IMR-90 (cell line): ENCODE measurements around the gene NR2C2. TPM values are rescaled to one million over a fixed set of nuclear protein-coding genes. Genes with fewer than 3 reads are reported as not detected.

Experiments
- ATAC-seq: fragments of 200-7000 bp; cut with Tn5 transposase; 2 replicates; pipeline ENCODE4 v1.9.1; 2020; ENCODE audit warnings: low read depth, mild to moderate bottlenecking, moderate library complexity
- BruUV-seq: library from RNA; stranded (reverse); fragments of 400-500 nt; replicated peaks from 2 replicates; lab custom pipeline; 2021; lab: Mats Ljungman, UMichigan
- CTCF ChIA-PET: fragments of 300-600 bp; formaldehyde crosslinking; extraction: SDS; loops from one replicate; lab custom pipeline; 2021; ENCODE audit warnings: antibody characterized with exemption; lab: Yijun Ruan, JAX
- POLR2A ChIA-PET: fragments of 300-600 bp; sonication (Branson Sonifier 250); formaldehyde crosslinking; loops from one replicate; lab custom pipeline; 2022; ENCODE audit warnings: antibody characterized with exemption; ENCODE audit not compliant: unreplicated experiment; lab: Charles Lee
- DNase-seq: peaks from one replicate; pipeline ENCODE4 v3.0.0; 2013
- H2AFZ ChIP-seq: replicated peaks from 2 replicates; pipeline ENCODE3; 2013; ENCODE audit warnings: low read length, mild to moderate bottlenecking; ENCODE audit not compliant: poor library complexity
- H2AK5ac ChIP-seq: 2 replicates; pipeline ENCODE4 v1.6.1; 2013; ENCODE audit warnings: low read depth, low read length, inconsistent platforms
- H2AK9ac ChIP-seq: replicated peaks from 2 replicates; pipeline ENCODE3; 2013; ENCODE audit warnings: mild to moderate bottlenecking, low read depth, low read length, moderate library complexity; ENCODE audit not compliant: poor library complexity
- H2BK120ac ChIP-seq: 2 replicates; pipeline ENCODE4 v1.6.1; 2013; ENCODE audit warnings: low read depth, low read length, inconsistent platforms
- H2BK15ac ChIP-seq: 3 replicates; pipeline ENCODE4 v1.6.1; 2013; ENCODE audit warnings: low read depth, low read length, inconsistent platforms
- H2BK20ac ChIP-seq: 2 replicates; pipeline ENCODE4 v1.6.1; 2013; ENCODE audit warnings: low read depth, mild to moderate bottlenecking, inconsistent platforms, low read length, moderate library complexity
- H2BK5ac ChIP-seq: 2 replicates; pipeline ENCODE4 v1.6.1; 2013; ENCODE audit warnings: mild to moderate bottlenecking, low read depth, low read length, inconsistent platforms; ENCODE audit not compliant: poor library complexity, severe bottlenecking
- H3K14ac ChIP-seq: replicated peaks from 2 replicates; pipeline ENCODE4 v1.6.1; 2013; ENCODE audit warnings: low read depth, low read length, inconsistent platforms
- H3K18ac ChIP-seq: 2 replicates; pipeline ENCODE4 v1.6.1; 2013; ENCODE audit warnings: low read depth, low read length, control low read depth
- H3K23ac ChIP-seq: 2 replicates; pipeline ENCODE4 v1.6.1; 2013; ENCODE audit warnings: low read depth, low read length, inconsistent platforms
- H3K27ac ChIP-seq: 2 replicates; pipeline ENCODE4 v1.5.1; 2013; ENCODE audit warnings: mild to moderate bottlenecking, control low read depth, low read length; ENCODE audit not compliant: insufficient read depth
- H3K27me3 ChIP-seq: 2 replicates; pipeline ENCODE4 v1.6.1; 2013; ENCODE audit warnings: low read length; ENCODE audit not compliant: control insufficient read depth, insufficient read depth
- H3K36me3 ChIP-seq: 2 replicates; pipeline ENCODE4 v1.6.1; 2013; ENCODE audit warnings: low read length, mixed read lengths; ENCODE audit not compliant: control insufficient read depth, insufficient read depth
- H3K4ac ChIP-seq: 2 replicates; pipeline ENCODE4 v1.6.1; 2013; ENCODE audit warnings: low read depth, low read length, inconsistent platforms
- H3K4me1 ChIP-seq: 2 replicates; pipeline ENCODE4 v1.6.1; 2013; ENCODE audit warnings: low read length, mixed read lengths; ENCODE audit not compliant: control insufficient read depth, insufficient read depth
- H3K4me2 ChIP-seq: 2 replicates; pipeline ENCODE4 v1.6.1; 2013; ENCODE audit warnings: low read depth, mild to moderate bottlenecking, control low read depth, low read length, moderate library complexity
- H3K4me3 ChIP-seq: 2 replicates; pipeline ENCODE4 v1.5.1; 2013; ENCODE audit warnings: low read depth, mild to moderate bottlenecking, control low read depth, low read length, moderate library complexity; ENCODE audit not compliant: insufficient read depth
- H3K56ac ChIP-seq: 2 replicates; pipeline ENCODE4 v1.6.1; 2013; ENCODE audit warnings: low read length, inconsistent platforms; ENCODE audit not compliant: insufficient read depth; ENCODE audit errors: extremely low read depth
- H3K79me1 ChIP-seq, 2 experiments: 2 replicates each; pipeline ENCODE4 v1.6.1; 2013; ENCODE audit warnings: low read length in 2 of 2, inconsistent platforms in 1 of 2, low read depth in 1 of 2
- H3K9ac ChIP-seq: 2 replicates; pipeline ENCODE4 v1.6.1; 2013; ENCODE audit warnings: low read depth, low read length, control low read depth
- H3K9me1 ChIP-seq: 2 replicates; pipeline ENCODE4 v1.6.1; 2013; ENCODE audit warnings: low read length, inconsistent platforms; ENCODE audit not compliant: insufficient read depth
- H3K9me3 ChIP-seq: 2 replicates; pipeline ENCODE4 v1.6.1; 2013; ENCODE audit warnings: low read length; ENCODE audit not compliant: control insufficient read depth, insufficient read depth
- H4K20me1 ChIP-seq: 2 replicates; pipeline ENCODE4 v1.6.1; 2013; ENCODE audit warnings: low read length, inconsistent platforms; ENCODE audit not compliant: insufficient read depth
- H4K5ac ChIP-seq: 2 replicates; pipeline ENCODE4 v1.6.1; 2013; ENCODE audit warnings: mild to moderate bottlenecking, low read depth, low read length, control low read depth
- H4K8ac ChIP-seq, 2 experiments: 2 replicates each; pipeline ENCODE4 v1.6.1; 2013; ENCODE audit warnings: low read depth in 2 of 2, low read length in 2 of 2, control low read depth in 1 of 2, inconsistent platforms in 1 of 2
- H4K91ac ChIP-seq: 2 replicates; pipeline ENCODE4 v1.6.1; 2013; ENCODE audit warnings: low read depth, low read length, inconsistent platforms; ENCODE audit not compliant: insufficient read depth
- BHLHE40 ChIP-seq: fragments of 150-350 bp; IDR thresholded peaks from 2 replicates; pipeline ENCODE4 v1.6.1; 2016; ENCODE audit warnings: mild to moderate bottlenecking, low read depth, low read length
- CEBPB ChIP-seq: IDR thresholded peaks from 2 replicates; pipeline ENCODE4 v1.6.1; 2012; ENCODE audit warnings: low read depth, low read length, improper control_type of control experiment
- CHD1 ChIP-seq: IDR thresholded peaks from 2 replicates; pipeline ENCODE4 v1.6.1; 2012; ENCODE audit warnings: low read depth, low read length, improper control_type of control experiment
- FOS ChIP-seq: fragments of 150-350 bp; IDR thresholded peaks from 2 replicates; pipeline ENCODE4 v1.6.1; 2016; ENCODE audit warnings: low read depth, low read length
- MAFK ChIP-seq: IDR thresholded peaks from 2 replicates; pipeline ENCODE4 v1.6.1; 2012; ENCODE audit warnings: low read depth, low read length, improper control_type of control experiment
- MAZ ChIP-seq: IDR thresholded peaks from 2 replicates; pipeline ENCODE4 v1.6.1; 2012; ENCODE audit warnings: low read depth, mild to moderate bottlenecking, low read length, improper control_type of control experiment, moderate library complexity, borderline replicate concordance
- MXI1 ChIP-seq: IDR thresholded peaks from 2 replicates; pipeline ENCODE4 v1.6.1; 2012; ENCODE audit warnings: low read depth, mild to moderate bottlenecking, low read length, moderate library complexity, borderline replicate concordance
- POLR2A ChIP-seq: IDR thresholded peaks from 2 replicates; pipeline ENCODE4 v1.6.1; 2012; ENCODE audit warnings: mild to moderate bottlenecking, low read depth, low read length
- RAD21 ChIP-seq: IDR thresholded peaks from 2 replicates; pipeline ENCODE4 v1.6.1; 2012; ENCODE audit warnings: low read length, improper control_type of control experiment
- RCOR1 ChIP-seq: IDR thresholded peaks from 2 replicates; pipeline ENCODE4 v1.6.1; 2012; ENCODE audit warnings: mild to moderate bottlenecking, low read length, improper control_type of control experiment; ENCODE audit not compliant: insufficient replicate concordance
- RFX5 ChIP-seq: IDR thresholded peaks from 2 replicates; pipeline ENCODE4 v1.8.0; 2012; ENCODE audit warnings: low read depth, mild to moderate bottlenecking, low read length, moderate library complexity
- SMC3 ChIP-seq: fragments of 150-350 bp; IDR thresholded peaks from 2 replicates; pipeline ENCODE4 v1.6.1; 2016; ENCODE audit warnings: low read depth, mild to moderate bottlenecking, antibody characterized with exemption, low read length, moderate library complexity
- WGBS, 2 experiments: methylation state at CpG; one replicate each; pipeline versions ENCODE4 v1.1.5 to v1.1.7; 2013; ENCODE audit warnings: missing lambda C conversion rate in 2 of 2; ENCODE audit not compliant: insufficient read length in 1 of 2; ENCODE audit errors: extremely low coverage in 2 of 2; 5-methylcytosine and 5-hydroxymethylcytosine counted together
- dilution Hi-C: fragments of 300-500 bp; cut with HindIII; formaldehyde crosslinking; loops from one replicate; pipeline ENCODE4 v1.14.3; 2018; ENCODE audit warnings: low sequenced_read_pairs; ENCODE audit not compliant: unreplicated experiment
- in situ Hi-C: fragments of 300-500 bp; cut with MboI; formaldehyde crosslinking; loops from 3 replicates; pipeline ENCODE4 v1.14.3; 2019; ENCODE audit warnings: low sequenced_read_pairs, inconsistent platforms, mixed read lengths
- intact Hi-C: fragments of 100-400 bp; cut with micrococcal nuclease; formaldehyde crosslinking; loops from 2 replicates; pipeline ENCODE4 v1.10.0; 2022
- polyA plus RNA-seq, 3 experiments: library from polyadenylated mRNA; depleted of rRNA; stranded (reverse); fragments of >200 nt; gene quantifications; 2 replicates each; pipeline ENCODE4 v1.2.3, GENCODE V29; 2012; ENCODE audit warnings: low replicate concordance in 1 of 3
- total RNA-seq: library from RNA; depleted of rRNA; stranded (reverse); fragments of >200 nt; gene quantifications from 2 replicates; pipeline ENCODE4 v1.2.3, GENCODE V29; 2012
- TF ChIP-seq, protein P1 (sequence below): fragments of 150-350 bp; IDR thresholded peaks from 2 replicates; pipeline ENCODE4 v1.6.1; 2017; ENCODE audit warnings: mild to moderate bottlenecking, antibody characterized with exemption, low read length, low read depth
- TF ChIP-seq, protein P2 (sequence below): fragments of 150-350 bp; IDR thresholded peaks from 2 replicates; pipeline ENCODE4 v1.6.1; 2016; ENCODE audit warnings: low read depth, mild to moderate bottlenecking, low read length, moderate library complexity, borderline replicate concordance

NR2C2 gene
- total and polyA plus RNA-seq, 2 of the 4 experiments (the other 2 are of a cell fraction): 10.4 to 13.8 TPM

DNA sequence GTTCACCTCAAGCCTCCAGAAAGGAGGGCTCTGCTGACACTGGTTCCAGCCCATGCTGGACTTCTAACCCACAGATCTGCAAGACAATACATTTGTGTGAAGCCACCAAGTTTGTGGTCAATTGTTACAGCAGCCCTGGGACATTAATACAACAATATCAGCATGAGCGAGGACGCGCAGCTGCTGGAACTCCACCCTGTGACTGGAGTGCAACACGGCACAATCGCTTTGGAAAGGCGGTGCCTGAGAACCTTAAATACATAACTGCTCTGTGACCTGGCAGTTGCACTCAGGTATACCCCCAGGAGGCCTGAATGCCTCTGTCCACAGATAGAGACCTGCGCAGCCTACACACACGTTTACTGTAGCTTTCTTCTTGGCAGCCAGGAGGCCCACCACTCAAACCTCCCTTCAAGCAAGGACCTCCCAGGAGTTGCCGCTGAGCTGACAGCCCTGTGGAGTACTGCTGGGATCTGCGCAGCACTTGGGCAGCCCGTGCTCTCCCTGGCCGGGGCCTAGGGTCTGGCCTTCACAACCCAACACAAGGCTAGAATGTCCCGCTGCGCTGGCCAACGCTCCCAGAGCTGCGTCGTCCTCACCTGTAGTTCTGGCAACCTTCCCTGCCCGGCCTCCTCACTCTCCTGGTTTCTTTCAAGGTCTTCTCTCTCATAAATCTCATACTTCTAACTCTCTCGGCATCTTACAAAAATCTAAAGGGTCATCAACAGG, 109.5 kb downstream of the NR2C2 start:
- BruUV-seq: no TSS peak
- H3K9ac ChIP-seq: no peak overlapping the region
- H2BK15ac ChIP-seq: no peak overlapping the region
- intact Hi-C loops: no loop called here
- H2BK120ac ChIP-seq: no peak overlapping the region
- no peak overlapping the region for H2BK20ac ChIP-seq
- CTCF ChIA-PET: no interaction called here
- H3K4me1 ChIP-seq: peaks cover 3% of the 10 kb centered on the region; the same call in 1 of the 2 replicates
- no peak overlapping the region for H3K27ac ChIP-seq
- no peaks in the 10 kb centered on the region for H3K9me3 ChIP-seq
- H2AK5ac ChIP-seq: no peak overlapping the region
- dilution Hi-C loops: no loop called here
- WGBS, 2 experiments: 96% methylated on average over 9 of the region's 19 CpGs; no CpG with 5 or more reads in 1 of the 2 experiments
- H2BK5ac ChIP-seq: no peak overlapping the region
- POLR2A ChIA-PET: no interaction called here
- H3K4me3 ChIP-seq: no peak overlapping the region
- ATAC-seq: no peak
- no peak overlapping the region for H3K18ac ChIP-seq
- in situ Hi-C loops: no loop called here
- TF ChIP-seq MAZ: no peak
- TF ChIP-seq MAFK: no peak
- TF ChIP-seq RCOR1: no peak
- TF ChIP-seq, protein P1, sequence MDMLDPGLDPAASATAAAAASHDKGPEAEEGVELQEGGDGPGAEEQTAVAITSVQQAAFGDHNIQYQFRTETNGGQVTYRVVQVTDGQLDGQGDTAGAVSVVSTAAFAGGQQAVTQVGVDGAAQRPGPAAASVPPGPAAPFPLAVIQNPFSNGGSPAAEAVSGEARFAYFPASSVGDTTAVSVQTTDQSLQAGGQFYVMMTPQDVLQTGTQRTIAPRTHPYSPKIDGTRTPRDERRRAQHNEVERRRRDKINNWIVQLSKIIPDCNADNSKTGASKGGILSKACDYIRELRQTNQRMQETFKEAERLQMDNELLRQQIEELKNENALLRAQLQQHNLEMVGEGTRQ: no peak
- TF ChIP-seq BHLHE40: no peak
- no peak for TF ChIP-seq FOS
- TF ChIP-seq CEBPB: no peak
- TF ChIP-seq SMC3: no peak
- TF ChIP-seq CHD1: no peak
- TF ChIP-seq, protein P2, sequence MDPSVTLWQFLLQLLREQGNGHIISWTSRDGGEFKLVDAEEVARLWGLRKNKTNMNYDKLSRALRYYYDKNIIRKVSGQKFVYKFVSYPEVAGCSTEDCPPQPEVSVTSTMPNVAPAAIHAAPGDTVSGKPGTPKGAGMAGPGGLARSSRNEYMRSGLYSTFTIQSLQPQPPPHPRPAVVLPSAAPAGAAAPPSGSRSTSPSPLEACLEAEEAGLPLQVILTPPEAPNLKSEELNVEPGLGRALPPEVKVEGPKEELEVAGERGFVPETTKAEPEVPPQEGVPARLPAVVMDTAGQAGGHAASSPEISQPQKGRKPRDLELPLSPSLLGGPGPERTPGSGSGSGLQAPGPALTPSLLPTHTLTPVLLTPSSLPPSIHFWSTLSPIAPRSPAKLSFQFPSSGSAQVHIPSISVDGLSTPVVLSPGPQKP: no peak
- no peak for TF ChIP-seq RAD21
- TF ChIP-seq MXI1: no peak
- no peak for TF ChIP-seq POLR2A
- TF ChIP-seq RFX5: no peak
- no peak overlapping the region for H4K5ac ChIP-seq
- H3K36me3 ChIP-seq: peaks cover 32% of the 10 kb centered on the region
- H4K91ac ChIP-seq: no peak overlapping the region
- H4K8ac ChIP-seq: no peak overlapping the region
- H3K4me2 ChIP-seq: no peak overlapping the region
- H3K4ac ChIP-seq: no peak overlapping the region
- H3K56ac ChIP-seq: no peak overlapping the region
- no peak overlapping the region for H3K14ac ChIP-seq
- peaks cover 11% of the 10 kb centered on the region for H4K20me1 ChIP-seq
- no peaks in the 10 kb centered on the region for H3K27me3 ChIP-seq
- no peak for DNase-seq
- H2AFZ ChIP-seq: no peak overlapping the region
- H3K9me1 ChIP-seq: no peaks in the 10 kb centered on the region
- H3K79me1 ChIP-seq: peaks cover 37% of the 10 kb centered on the region in 2 experiments
- peak overlapping the region; percentile 71 for H2AK9ac ChIP-seq
- H3K23ac ChIP-seq: no peak overlapping the region
